NCI-H524 treated with DMSO at 0.1 percent for 48 hours (cell line): ENCODE measurements around the gene ZBTB38.

Experiments used
- DNase-seq: peaks from one replicate; lab custom pipeline; 2025; lab: John Stamatoyannopoulos, UW

The ZBTB38 gene

DNA sequence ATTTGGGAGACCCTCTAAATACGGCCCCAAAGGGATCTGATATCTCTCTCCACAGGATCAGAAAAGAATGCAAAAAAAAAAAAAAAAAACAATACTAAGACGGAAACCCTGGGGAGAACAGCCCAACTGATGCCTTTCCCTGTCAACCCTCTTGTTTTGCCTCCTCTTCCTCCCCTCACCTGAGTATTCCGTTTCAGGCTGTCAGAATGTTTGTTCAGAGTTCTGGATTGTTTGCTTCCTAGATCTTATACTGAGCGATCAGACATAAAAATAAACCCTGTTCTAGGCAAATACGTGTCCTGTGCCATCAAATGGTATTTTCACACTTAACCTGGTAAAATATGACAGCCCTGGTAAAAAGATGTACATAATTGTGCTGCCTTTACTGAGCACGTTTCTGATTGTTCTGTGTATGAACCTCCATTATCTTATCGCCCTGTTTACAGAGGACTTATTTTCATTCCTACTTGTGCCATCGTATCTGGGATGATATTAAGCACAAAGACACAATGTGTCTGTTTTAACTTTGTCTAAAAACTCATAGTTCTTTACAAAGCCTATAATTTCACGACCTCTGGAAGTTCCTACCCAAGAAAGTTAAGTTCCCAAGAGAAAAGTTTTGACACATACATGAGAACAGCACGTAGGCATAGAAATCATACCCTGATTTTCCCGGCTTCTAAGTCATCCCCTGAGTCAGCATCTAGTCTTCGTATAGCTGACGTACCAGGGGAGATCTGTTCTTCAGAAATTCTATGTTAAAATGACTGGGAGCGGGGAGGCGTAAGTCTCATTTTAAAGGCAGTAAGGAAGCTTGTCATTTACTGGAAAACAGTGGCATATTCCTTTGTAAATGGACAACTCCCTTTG, 856 bp downstream of the ZBTB38 start:
- DNase-seq = no peak

DNA sequence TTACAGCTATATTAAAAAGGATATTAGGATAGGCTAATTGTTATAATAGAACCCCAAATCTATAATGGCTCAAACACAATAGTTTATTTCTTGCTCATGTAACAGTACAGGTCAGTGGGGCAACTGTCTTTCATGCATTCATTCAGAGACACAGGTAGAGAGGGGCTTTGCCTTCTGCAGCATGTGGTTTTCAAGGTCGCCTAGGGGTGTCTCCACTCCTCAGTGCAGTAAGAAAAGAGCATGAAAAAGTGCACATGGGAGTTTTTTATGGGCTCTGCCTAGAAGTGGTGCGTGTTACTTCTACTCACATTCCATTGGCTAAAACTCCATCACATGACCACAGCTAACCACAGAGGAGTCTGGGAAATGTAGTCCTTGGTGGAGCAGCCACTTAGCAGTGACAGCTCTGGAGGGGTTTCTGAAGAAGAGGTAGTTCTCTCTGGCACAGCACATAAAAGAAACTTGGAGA, 1.8 kb downstream of the ZBTB38 start:
- peak; percentile 93 for DNase-seq

DNA sequence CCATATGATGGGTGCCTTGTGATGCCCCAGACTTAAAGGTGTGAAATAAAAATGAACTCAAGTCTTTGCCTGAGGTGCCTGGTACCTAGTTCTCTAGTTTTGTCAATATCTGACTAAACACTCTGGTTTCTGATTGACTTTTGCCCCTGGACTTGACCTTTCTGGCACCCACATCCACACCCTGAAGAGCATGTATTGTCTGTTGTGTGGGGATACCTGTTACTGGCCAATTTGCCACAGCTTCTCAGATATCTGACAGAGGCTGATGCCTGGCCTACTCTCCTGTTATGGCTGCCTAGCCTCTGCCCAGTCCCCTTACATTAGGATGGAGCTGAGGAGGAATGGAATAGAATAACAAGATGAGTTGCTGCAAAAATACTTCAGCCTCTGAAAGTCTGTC, 3.6 kb downstream of the ZBTB38 start:
- no peak for DNase-seq

DNA sequence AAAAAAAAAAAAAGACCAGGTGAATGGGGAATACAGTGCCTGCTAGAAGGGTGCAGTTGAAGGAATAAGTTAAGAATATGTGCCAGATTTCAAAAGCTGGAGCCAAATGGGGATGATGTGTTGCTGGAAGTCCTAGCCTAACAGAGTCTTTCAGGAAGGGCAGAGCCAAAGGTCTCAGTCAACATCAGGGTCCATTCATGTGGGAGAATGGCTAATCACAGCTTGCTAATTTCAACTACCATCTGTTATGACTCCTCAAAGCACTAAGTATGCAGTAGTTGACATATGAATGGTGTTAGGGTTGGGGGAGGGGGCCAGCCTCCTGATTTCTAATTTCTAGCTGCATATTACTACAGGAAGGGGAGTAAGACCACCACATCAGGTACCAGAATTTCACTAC, 4.4 kb downstream of the ZBTB38 start:
- peak; percentile 83 for DNase-seq

DNA sequence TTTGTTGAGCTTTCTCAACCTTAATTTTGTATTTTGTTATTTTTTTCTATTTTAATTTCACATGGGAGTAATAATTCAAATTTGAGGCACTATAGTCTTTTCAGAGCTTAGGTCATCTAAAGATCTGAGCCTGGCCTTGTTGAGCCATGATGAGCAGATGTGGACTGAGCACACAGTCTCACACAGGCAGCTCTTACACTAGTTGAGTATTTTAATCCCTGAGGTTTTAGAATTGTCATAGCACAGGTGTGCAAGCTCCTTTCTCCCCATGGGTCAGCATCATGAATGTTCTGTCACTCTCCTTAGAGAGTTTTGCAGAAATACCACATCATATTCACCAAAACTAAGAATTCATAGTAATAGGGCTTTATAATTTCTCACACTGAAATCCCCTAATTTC, 4.9 kb downstream of the ZBTB38 start:
- peak; percentile 57 for DNase-seq

DNA sequence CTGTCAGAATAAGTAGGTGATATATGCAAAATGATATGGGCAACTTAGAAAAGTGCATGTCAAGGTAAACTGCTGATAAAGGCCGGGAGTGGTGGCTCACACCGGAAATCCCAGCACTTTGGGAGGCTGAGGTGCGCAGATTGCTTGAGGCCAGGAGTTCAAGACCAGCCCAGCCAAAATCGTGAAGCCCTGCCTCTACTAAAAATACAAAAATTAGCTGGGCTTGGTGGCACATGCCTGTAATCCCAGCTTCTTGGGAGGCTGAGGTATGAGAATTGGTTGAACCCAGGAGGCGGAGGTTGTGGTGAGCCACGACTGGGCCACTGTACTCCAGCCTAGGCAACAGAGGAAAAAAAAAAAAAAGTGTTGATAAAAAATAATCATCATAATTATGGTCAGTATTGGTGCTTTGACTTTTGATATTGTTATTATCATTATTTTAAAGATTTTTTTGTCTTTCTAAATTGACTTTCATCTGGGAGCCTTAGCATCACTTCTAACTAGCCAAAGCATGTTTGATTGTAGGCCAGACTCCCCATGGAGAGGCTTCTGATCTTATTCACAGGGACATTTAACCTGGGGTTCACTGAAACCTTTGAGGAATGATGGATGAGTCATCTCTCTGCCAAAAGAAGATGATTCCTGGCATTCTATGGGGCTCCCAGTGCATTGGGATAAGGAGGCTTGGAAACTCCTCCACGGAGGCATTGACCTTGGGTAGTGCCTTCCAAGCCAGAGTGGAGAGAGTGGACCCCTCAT, 5.6 kb downstream of the ZBTB38 start:
- DNase-seq = no peak

DNA sequence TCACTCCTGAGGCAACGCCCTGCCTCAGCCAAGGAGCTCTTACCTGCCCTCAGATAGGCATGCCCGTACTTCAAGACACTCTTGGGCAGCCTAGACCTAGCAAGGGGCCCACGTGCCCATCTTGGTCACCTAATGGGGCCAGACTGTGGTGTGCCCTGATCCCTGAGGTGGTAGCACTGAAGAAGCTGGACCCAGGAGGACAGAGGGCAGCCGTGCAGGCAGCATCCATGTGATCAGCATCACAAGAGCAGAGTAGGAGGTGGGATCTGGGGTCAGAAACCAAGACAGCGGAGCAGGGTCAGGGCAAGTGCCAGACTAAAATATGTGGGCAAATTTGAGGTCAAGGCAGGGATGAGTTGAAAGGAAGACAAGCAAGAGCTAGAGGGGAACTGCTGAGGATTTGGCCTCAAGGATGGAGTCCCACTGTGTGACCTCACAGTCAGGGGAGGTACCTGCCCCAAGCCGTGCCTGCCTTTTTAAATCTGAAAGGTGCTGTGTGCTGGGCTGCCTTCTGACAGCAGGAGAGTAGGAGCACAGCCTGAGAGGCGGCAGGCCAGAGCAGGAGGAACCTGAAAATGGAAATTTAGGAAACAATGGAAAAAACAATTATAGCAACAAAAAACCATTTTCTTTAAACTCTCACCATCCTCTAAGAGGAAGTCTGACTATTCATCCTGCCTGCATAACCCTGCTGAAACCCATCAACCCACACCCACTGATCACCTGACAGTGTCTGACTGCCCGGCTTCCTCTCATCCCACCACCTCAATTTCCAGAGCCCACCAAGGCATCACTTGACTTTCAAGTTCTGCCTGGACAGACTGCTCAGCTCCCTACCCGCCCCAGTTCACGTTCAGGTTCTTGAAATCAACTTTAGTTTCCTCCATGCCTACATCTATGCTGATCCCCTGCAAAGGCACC, 7.3 kb downstream of the ZBTB38 start:
- no peak for DNase-seq

DNA sequence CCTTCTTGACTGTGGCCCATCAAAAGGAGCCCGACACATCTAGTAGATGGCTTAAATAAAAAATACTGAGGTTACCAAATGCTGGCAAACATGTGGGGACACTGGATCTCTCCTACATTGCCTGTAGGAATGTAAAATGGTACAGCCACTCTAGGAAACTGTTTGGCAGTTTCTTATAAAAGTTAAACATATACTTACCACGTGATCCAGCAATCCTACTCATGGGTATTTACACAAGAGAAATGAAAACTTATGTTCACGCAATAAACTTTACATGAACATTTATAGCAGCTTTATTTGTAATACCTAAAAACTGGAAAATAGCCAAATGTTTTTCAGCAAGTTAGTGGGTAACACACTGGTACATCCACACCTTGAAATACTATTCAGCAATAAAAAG, 9.1 kb downstream of the ZBTB38 start:
- DNase-seq = no peak

DNA sequence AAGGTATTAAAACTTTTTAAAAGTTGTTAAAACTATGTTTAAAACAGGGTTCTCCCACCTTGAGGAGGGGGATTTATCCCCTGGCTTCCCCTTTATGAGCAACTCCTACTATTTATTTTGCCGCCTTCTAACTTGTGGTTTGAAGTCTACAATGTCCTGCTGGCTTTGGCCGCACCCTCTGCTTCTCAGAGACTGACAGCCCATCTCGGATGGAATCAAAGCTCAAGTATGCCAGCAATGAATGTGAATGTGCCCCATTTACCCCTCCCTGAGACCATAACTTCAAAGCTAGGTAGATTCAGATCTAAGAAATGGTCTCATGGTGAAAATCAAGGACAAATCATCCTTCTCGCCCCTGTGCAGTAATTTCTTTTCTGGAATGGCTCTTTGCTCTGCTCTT, 10.3 kb downstream of the ZBTB38 start:
- no peak for DNase-seq

DNA sequence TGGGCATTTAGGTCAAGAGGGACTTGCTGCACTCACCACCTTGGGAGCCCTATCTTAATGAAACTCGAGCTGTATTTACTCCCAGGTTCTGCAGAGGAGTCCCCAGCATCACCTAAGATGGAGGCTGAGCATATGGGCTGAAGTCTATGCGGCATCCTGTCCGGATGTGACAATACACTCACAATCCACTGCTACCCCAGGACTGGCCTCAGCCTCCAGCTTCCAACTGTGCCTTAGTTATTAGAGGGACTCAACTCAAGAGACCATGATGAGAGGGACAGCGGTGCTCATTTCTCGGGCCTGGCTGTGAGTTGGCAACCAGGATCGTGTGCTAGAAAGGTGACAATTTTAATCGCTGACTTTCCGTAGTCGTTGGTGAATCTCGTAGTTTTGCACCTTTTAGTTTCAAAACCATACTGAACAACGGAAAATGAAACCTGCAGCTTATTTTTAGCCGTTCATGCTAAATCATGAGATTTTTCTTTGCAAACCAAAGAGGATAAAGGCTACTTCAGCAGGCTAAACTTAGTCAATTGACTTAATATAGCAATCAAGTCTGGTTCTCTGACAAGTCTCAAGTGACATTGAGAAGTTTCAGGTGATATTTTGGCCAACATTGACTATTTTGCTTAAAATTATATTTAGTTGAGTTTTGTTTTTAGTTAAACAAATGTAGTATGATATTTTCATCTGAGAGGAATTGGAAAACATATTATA, 11.1 kb downstream of the ZBTB38 start:
- DNase-seq = no peak

DNA sequence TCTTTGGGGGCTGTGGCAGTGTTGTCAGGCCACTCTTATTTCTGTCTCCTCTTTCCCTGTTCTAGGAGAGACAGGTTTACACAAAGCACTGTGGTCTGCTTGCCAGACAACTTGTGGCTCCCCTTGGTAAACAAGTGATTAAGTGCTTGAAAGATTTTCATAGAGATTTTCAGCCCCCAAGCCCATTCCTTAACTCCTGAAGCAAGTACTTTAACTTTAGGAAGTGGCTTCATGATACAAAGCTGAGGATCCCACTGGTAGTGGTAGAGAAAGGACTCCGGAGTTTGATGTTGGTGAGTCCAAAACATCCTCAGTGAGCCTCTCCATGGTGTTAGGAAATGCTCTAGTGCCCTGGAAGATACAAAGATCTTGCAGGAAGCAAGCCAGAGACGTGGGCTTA, 12.0 kb downstream of the ZBTB38 start:
- DNase-seq = no peak

DNA sequence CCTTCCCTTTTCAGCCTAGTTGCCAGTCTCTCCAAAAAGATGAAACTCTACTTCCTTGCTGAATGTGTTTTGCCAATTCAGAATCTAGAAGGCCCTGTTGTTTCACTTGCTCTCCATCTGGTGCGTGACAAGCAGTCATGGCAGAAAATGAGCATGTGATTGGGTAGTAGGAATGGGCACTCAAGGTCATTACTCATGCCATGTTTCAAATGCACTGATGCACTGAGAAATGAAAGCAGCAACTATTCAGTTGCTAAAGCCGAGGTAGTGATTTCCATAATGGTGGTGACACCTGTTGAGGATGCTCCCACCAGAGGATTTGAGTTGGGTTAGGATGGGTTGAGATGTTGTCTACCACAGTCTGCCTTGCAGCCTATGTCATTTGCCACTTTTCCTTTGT, 12.7 kb downstream of the ZBTB38 start:
- no peak for DNase-seq

DNA sequence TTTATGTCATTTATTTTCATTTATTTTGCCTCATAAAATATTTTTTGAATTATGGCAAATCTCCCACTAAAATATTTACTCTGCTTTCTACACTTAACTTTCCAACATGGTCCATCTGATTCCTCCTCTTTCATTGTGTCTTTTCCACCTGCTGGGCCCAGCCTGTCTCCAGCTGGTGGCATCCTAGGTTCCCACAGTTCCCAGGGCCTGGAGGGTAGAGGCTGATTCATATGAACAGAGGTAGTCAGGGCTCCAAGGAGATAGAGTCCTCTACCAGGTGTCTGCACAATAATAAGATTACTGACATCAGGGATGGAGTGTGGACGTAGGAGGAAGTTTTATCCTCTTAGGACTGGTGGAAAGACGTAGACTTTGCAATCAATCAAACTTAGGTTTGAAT, 14.3 kb downstream of the ZBTB38 start:
- no peak for DNase-seq

DNA sequence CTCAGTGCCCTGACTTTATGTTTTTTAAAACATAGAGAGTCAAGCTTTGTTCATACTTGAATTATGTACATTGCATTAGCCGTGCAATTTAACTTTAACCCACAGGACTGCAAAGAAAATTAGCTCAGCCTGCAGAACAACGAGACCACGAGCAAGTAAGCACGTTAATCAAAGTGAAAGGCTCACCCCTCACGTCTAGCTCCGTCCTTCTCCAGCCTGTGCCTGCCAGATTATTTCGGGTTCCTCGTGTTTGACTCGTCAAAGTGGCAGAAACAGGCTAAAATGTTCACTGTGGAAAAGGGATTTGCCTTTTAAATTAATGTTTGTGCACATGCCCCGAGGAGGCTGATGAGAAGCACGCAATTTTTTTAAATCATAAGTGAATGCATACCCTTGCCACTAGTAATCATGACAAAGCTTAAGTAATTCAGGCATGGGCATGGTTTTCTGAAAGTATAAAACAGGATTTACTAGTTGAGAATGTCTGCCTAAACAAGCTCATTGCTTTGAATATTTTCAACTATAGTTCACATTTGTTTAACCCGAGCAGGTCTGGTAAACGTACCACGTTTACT, 15.3 kb downstream of the ZBTB38 start:
- DNase-seq = no peak

DNA sequence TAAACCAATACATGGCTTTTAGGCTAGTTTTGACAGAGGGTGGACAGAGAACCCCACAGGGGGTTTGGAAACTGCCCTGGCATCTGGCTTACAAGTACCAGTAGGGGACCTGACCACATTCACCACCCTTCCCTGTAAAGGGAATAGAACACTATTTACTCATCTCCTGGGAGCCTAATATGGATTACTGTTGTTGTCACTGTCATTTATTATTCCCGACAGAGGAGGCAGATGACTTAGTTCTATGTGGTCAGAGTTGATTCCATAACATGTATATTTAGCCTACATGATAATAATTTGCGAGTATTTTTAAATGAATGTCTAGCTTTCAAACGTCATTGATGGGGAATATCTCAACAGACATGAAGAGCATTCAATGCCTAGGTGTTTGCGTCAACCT, 15.9 kb downstream of the ZBTB38 start:
- no peak for DNase-seq

DNA sequence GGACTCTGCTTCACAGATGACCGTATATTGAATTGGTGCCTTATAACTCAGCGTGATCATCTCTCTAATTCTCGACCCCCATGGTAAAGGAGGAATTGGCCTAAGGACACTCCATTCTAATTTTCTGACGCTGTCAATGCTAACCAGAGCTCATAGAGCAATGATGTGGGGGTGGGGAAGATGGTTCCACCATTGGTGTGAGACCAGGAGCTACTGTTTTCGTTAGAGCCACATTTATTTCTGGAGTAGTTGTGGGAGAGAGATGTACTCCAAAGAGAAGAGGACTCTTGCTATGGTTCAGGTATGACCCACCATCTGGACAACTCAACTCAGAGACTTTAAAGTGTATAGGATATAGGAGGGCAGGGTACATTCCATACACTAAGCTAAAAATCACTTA, 16.3 kb downstream of the ZBTB38 start:
- DNase-seq = no peak

DNA sequence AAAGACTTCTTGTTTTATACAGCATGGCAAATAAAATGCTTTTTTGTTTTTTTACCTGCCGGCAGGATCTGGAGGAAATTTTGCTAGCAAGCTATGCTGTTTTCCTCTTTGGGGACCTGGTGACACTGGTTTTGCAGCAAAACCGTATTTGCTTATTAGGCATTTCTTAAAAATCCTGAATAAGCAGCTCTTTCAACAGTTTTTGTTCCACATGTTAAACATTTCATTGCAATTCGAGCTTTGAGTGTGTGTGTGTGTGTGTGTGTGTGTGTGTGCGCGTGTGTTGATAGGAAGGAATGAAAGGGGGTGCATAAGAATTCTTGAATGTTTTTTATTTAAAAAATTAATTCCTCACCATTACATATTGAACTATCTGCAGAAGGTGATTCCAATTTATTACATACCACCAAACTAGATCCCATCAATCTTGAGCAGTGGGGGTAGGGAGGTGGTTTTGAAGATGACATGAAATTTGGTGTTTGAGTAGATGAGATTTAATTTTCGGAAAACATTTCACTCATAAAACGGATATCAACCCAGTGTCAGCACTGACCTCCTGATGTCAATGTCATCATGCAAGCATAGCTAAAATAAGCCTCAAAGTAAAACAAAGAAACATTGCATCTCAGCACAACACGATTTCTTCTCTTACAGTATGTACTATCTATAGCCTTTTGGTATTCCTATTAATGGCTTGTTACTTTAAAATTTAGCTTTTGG, 17.3 kb downstream of the ZBTB38 start:
- no peak for DNase-seq

DNA sequence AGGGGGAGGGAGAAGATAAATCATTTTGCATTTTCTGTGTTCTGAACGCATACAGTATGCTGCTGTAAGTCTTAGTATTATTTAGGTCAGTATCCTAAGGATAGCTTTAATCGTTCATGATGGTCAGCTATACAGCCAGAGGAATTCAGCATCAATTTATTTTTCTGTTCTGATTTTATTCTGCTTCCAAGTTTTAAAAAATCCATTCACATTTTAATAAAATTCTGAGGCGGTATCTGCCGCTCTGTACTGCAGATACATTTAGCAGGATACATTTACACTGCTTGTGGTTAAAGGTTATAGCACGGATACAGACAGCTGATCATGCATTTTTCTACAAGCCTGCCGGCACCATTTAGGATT, 17.8 kb downstream of the ZBTB38 start:
- no peak for DNase-seq

DNA sequence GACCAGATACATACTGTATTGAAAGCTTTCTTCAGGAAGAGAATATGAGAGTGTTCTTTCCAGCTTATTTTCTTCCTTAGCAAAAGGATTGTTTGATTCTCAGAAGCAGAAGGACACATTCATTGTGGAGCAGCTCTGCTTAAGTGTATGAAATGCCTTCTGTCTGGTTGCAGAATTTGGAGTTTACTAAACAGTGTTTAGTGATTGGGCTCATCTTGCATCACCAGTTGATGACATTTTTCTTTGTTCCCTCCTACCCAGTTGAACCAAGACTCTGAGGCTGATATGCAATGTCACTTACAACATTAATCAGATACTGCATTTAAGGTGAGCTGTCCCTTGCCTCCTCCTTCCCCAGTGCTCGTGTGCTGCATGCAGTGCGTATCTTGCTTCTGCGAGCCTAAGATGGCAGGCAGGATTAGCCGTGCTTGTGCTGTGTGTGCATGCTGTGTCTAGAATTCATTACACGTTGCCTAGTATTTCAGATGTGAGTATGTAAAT, 18.4 kb downstream of the ZBTB38 start:
- DNase-seq = no peak

DNA sequence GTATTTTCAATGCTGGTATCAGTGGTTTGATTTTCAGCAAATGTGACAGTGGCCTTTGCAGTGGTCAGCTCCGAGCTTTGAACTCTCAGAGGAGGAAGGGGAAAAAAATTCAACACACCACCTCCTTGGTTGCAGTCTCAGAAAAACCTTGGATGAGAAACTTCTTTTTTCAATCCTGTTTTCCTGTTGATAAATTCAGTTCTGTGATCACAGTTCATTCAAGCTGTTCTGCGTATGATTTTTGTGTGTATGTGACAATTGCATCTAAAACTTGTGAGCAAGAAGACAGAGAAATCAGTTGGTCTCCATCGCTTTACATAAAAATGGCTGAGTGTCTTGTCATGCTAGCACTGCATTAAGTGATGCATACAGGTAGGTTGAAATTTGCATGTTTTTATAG, 19.2 kb downstream of the ZBTB38 start:
- DNase-seq = no peak
